NCI-H1930 (cell line): Measurements from ENCODE around the gene FCSK.
"Not testable (repeated sequence)": the region's sequence is repeated elsewhere in the genome, so short reads cannot be mapped to it uniquely, and the experiment has no call there.

Source experiments
- DNase-seq, 2 experiments: peaks; one replicate each; lab custom pipeline; 2025; lab: John Stamatoyannopoulos, UW

Gene FCSK

DNA sequence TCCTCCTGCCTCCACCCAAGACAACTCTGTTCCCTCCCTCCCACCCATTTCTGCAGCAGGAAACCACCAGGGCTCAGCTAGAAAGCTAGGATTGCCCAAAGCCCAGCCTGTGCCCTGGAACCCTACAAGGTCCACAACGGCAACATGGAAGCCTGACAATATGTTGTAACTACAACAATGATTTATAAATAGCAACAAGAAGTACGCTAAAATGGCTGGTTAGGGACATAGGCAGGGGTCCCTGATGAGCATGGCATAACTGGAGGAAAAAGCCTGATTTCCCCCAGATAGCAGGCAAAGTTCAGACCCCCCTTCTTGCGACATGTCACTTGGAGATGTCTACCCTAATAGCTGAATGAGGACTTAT lies 22.1 kb upstream of the FCSK start:
- no peak for DNase-seq

DNA sequence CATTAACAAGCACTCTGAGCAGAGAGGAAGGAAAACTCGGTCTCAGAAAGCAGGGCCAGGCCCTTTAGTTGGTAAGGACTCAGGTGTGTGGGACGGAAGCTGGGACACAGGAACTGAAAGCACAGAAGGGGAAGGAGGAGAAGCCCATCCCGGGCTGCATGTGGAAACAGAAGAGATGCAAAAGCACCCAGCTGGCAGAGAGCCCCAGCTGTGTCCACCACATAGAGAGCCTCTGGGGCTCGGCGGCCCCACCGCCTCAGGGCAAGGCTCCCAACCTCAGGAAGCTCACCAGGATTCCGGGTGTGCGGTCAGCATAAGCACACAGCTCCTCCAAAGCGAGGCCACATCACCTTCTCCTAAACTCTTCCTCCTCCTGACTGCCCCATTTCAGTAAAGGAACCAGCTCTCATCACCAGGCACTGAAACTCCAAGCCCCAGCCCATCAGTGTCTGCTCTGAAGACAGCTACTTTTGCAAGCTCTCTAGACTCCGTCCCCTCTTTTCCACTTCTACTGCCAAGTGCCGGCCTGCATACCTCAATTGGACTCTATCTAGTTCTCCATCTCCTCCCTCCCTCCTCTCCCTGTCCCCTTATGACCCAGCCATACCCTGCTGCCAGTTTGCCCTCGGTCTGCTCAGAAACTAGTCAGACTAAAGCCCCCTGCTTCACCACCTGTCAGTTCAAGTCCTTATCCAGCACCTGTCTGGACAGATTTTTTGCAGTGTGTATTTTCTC lies 21.5 kb upstream of the FCSK start:
- no peak for DNase-seq

DNA sequence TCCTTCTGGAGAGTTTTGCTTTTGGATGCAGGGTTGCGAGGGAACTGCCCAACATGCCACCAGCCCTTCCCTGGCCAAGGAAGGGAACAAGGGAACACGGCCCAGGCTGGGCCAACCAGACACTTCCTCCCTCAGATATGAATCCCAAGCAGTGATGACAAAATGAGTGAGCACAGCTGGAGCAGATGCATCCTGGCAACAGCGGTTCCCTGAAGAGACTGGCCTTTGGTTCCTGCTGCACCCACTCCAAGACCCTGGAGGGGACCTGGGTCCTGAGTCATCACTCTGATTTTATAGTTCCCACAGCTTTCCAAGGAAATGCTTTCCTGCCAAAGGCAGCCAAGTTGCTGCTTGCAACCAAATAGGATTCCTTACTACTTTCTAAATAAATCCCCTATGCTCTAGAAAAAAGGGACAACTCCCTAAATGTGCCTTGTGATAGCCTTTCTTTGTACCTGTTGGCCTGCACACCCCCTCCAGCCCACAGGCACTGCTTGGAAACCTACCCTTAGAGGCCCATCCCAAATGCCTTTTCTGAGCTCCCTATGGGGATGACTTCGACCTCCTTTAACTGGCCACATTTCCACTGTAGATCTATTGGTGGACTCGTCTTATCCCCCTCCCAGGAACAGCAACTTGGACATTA lies 20.8 kb upstream of the FCSK start:
- DNase-seq = no peak

DNA sequence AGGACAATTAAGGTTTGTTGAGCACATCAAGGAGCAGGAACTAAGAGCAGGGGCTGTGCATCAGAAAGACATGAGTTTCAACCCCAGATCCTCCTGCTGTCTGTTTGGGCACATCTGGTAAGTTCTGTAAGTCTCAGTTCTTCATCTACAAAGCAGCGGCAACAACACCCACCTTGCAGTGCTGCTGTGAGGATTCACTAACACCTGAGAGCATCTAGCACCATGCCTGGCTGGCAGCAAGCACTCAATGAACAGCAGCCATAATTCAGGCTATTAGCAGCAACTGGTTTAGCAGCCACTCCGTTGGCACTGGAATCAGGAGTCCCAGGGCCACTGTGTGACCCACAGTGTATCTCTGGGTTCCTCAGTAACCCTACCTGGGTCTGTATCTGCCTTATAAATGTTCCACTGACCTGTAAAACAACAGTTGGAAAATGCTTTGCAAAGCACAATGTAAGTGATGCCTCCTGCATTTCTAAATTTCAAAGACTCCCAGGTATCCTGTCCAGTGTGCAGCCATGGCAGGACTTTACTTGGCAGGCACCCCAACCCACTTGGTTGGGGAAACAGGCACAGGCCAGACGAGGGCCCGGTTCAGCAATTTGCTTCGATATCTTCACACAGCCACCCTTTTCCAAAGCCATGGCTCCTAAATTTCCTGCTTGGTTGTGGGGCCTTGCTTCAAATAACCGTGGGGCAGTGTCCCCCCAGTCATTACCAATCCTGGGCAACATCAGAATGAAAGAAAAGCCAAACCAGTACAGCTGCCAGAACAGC lies 19.7 kb upstream of the FCSK start:
- no peak for DNase-seq

DNA sequence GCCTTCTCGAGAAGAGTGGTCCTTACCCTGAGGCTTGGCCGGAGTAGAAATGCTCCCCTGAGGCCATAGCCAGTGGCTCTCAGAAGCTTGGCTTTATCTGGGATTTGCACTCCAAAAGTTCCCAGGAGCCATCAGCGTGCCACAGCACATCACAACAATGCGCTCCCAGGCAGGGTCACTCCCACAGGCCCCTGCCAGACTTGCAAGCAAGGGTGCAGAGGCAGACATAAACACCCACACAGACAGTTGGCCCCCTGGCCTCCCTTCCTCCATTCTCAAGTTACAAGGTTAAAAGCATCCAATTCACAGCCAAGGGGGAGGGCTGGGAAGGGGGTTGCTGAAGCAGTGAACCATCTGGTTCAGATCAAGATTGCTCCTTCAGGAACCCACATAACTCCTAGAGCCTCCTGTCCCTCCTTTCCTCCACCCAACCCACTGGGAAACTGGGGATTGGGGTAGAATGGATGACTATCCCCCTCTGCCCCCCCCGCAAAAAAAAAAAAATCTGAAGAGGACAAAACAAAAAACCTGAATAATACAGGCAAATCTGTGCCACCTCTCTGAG lies 17.3 kb upstream of the FCSK start:
- DNase-seq = no peak

DNA sequence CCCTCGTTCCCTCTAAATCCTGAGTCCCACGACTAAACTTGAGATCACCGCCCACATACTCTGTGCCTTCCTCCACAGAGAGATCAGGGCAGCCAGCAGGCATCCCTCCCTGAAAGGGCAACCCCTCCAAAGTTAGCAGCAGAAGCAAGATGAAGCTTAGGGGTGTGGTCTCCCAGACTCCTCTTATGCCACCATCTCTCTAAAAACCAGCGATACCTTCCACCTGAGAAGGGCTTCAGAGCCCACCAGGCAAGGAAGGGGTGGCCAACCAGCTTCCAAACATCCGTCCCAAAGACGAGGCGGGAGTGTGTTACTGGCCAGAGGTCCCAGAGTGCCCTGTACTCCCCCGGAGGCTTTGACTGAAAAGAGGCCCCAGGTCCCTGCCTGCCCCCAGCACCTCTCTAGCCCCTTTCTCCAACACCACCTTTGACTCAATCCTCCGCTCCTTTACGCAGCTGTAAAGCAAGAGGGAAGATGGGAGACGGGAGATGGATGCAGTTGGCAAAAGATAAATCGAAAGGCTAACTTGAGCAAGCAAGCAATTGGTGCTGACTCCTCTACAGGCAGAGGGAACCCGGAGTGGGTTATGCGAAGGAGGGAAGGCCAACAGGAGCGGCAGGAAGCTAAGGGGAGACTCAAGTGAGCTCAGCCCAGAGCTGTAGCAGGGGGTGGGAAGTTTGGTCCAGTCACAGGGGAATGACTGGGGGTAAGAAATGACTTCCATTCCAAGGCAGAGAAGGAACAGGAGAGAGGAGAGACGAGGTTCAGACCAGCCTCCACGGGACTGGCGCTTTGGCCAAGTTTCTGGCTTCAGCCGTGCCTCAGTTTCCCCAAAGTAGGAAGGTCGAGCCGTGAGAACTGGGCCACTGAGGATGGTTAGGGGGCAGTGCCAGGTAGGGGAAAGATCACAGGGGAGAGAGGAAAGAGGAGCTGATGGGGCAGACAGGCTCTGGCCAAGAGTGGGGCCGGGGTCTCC lies 16.5 kb upstream of the FCSK start:
- DNase-seq = no peak

DNA sequence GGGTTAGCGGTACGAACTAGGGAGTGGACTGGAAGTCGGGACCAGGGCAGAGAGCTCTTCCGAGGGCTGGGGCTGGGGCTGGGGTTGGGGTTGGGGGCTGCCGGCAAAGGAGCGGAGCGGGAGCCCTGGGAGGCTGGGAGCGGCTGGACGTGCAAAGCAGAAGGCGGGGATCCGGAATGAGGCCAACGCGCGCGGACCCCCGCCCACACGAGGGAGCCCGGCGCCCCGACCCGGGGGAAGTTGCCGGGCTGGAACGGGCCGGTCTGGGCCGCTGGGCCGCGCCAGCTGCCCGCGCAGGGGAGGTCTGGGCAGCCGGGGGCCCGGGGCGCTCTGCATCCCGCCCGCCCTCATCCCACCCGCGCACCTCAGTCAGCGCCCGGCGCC lies 15.8 kb upstream of the FCSK start:
- DNase-seq = peak in 1 of 2 experiments; percentile 15

DNA sequence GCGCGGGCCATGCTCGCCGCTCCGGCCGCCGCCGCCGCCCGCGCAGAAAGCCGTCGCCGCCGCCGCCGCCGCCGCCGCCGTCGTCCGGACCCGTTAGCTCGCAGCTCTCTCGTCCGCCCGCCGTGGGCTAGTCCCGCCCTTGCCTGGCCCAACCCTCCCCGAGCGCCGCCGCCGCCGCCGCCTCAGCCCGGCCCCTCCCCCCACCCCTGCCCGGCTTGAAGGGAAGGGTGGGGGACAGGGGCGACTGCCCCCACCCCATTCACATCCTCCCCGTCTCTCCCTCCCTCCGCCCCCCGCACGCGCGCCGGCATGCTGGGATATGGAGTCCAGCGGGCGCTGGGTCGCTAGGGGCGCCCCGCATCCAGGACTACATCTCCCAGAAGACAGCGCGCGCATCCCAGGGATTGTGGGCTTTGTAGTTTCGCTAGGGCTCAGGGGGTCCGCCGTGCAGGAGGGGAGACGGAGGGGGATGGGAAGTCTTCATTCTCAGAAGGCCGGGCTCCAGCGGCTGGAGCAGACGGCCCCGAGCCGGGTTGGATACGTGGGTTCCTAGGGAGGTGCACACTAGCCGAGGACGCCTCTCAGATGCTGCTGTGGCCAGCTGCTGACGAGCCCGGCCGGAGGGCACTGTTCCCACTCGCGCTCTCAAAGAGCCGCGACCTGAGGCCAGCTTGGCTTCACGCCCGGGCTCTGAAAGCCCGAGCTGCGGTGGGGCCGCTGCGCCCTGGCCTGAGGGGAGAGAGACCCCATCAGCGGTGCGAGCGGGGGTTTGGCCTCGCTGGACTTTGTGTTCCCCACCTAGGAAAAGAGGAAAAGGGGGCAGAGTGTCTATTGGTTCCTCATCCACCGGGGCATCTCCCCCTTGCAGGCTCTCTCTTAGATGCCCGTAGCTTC lies 15.2 kb upstream of the FCSK start, which contains the start of gene ST3GAL2:
ST3GAL2 (minus strand) TSS at position 132 of the 894 bp plus-strand sequence. CDS start 40,570 bp downstream, outside the sequence.
- peak; percentile 86 to 89 for DNase-seq

DNA sequence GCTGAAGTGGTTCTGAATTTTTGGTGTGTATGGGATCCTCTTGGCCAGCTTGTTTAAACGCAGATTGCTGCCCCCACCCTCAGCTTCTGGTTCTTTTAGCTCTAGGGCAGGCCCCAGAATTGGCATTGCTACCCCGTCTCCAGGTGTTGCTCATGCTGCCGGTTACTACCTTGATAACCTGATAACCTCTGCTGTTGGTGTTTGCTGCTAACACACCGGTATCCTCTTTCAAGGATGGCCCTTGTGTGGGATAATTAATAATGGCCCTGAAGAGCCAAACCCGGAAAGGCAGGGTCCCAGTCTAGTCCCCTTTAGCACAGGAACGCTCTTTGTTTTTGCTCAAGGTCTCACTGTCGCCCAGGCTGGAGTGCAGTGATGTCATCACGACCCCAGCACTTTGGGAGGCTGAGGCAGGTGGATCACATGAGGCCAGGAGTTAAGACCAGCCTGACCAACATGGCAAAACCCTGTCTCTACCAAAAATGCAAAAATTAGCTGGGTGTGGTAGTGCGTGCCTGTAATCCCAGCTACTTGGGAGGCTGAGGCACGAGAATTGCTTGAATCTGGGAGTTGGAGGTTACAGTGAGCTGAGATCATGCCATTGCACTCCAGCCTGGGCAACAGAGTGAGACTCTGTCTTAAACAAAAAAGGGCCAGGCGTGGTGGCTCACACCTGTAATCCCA lies 14.2 kb upstream of the FCSK start:
- DNase-seq = no peak

DNA sequence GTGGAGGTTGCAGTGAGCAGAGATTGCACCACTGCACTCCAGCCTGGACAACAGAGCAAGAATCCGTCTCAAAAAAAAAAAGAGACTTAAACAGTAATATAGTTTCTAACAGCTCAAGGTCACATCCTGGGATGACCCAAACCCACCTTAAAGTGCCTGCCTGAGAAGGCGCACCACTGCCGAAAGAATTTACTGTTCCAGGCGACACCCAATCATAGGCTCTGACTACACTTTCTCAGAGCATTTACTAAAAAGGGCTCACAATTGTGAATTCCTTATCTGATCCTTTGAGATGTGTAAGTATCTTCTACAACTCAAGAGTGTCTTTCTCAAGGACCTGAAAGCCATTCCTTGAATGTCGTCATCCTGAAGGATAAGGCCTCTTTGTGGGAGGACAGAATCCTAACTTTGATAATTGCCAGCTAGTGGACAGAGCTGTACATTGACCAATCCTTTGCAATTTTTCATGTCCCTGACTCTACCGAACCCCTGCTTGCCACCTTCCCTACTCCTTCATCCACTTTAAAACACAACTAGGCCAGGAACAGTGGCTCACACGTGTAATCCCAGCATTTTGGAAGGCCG lies 12.9 kb upstream of the FCSK start:
- no peak for DNase-seq

DNA sequence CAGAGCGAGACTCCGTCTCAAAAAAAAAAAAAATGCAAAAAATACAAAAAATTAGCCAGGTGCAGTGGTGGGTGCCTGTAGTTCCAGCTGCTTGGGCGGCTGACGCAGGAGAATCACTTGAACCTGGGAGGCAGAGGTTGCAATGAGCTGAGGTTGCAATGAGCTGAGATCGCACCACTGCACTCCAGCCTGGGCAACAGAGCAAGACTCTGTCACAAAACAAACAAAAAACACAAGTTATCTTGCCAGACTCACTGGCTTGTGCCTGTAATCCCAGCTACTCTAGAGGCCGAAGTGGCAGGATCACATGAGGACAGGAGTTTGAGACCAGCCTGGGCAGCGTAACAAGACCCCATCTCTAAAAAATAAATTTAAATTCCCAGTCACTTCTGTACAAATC lies 12.1 kb upstream of the FCSK start:
- no peak for DNase-seq

DNA sequence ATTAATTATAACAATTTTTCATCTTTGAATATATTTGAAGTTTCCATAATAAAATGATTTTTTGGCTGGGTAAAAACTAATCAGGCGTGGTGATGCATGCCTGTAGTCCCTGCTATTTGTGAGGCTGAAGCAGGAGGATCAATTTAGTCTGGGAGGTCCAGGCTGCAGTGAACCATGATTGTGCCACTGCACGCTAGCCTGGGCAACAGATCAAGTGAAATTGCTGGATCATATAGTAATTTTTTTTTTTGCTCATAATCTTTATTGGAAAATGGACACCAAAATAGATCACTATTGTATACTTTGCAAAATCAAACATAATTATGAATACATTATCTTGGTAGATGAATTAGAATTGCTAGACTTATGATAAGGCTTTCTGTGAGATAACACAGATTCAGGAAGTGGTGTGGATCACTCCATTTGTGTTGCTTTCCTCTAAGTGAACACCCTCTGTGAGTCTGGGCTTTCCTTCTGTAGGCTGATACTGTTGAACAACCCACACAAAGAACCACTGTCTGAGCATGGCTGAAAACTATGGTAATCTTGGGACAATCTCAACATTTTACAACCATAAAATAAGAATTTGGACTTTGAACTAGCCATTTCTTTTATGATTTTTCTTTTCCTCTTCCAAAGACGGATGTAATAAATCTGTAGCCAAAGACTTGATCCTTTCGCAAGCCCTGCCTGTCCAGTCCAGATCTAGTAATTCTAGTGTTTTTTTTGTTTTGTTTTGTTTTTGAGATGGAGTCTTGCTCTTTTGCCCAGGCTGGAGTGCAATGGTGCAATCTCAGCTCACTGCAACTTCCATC lies 9.9 kb upstream of the FCSK start:
- DNase-seq = no peak

DNA sequence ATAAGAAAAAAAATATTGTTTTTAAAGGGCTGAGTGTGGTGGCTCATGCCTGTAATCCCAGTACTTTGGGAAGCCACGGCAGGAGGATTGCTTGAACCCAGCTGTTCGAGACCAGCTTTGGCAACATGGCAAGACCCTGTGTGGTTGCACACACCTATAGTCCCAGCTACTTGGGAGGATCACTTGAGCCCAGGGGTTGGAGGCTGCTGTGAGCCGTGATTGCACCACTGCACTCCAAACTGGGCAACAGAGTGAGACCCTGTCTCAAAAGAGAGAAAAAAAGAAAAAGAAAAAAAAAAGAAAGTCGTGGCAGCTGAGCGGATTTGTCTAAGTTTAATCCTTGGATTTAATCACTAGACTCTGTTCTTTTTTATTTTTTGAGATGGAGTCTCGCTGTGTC lies 6.3 kb upstream of the FCSK start:
- no peak for DNase-seq

DNA sequence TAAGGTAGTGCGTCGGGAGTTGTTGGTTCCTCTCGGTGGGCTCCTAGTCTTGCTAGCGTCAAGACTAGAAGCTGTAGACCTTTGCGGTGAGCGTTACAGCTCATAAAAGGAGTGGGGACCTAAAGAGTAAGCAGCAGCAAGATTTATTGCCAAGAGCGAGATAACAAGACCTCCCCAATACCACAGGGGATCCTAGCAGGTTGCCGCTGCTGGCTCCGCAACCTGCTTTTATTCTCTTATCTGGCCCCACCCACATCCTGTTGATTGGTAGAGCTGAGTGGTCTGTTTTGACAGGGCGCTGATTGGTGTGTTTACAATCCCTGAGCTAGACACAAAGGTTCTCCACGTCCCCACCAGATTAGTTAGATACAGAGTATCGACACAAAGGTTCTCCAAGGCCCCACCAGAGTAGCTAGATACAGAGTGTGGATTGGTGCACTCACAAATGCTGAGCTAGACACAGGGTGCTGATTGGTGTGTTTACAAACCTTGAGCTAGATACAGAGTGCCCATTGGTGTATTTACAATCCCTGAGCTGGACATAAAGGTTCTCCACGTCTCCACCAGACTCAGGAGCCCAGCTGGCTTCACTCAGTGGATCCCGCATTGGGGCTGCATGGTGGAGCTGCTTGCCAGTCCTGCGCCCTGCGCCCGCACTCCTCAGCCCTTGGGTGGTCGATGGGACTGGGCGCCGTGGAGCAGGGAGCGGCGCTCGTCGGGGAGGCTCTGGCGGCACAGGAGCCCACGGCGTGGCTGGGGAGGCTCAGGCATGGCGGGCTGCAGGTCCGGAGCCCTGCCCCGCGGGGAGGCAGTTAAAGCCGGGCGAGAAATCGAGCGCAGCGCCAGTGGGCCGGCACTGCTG lies 4.0 kb upstream of the FCSK start:
- not testable (repeated sequence) for DNase-seq

DNA sequence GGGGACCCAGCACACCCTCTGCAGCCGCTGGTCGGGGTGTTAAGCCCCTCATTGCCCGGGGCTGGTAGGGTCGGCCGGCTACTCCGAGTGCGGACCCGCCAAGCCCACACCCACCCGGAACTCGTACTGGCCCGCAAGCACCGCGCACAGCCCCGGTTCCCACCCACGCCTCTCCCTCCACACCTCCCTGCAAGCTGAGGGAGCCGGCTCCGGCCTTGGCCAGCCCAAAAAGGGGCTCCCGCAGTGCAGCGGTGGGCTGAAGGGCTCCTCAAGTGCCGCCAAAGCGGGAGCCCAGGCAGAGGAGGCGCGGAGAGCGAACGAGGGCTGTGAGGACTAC lies 3.4 kb upstream of the FCSK start:
- DNase-seq = not testable (repeated sequence)

DNA sequence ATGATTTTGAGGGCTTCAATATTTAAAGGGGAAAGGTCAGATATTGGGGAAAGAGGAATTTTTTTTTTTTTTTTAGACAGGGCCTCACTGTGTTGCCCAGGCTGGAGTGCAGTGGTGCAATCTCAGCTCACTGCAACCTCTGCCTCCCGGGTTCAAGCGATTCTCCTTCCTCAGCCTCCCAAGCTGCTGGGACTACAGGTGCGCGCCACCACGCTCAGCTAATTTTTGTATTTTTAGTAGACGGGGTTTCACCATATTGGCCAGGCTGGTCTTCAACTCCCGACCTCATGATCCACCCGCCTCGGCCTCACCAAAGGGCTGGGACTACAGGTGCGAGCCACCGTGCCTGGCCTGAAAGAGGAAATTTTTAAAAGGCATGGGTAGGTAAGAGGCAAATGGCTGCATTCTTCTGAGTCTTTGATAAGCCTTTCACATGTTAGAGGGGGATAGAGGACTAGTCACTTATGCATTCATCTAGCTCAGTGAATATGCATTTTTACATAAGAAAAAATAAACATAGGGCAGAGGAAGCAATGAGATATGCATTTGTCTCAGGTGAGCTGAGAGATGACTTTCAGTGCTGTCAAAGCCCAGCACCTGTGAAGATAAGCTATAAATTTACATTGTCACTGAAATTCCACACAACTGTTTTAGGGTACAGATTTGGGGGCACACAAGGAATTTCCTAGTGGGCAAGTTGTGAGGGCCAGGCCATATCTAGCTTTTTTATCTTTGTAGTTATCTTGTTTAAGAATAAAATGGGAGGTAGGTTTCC lies 1.1 kb upstream of the FCSK start:
- DNase-seq = no peak

DNA sequence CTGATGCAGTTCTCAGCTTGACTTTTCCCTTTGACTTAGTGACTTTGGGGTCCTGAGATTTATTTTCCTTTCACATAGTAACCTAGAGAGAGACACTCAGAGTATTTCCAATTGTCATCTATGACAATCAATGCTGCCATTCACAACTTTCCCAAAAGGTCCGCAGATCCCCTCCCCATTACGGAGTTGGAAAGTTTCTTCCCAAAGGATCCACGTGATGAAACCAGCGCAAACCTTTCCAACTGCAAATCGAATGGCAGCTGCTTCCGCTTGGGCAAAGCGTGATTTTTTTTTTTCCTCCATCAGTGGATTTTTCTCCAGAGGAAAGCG lies 538 bp upstream of the FCSK start:
- no peak for DNase-seq
